Lower leg skin (tissue), 4 donors: Measurements from ENCODE around the gene SERPINA1. TPM values are rescaled to one million over a fixed set of nuclear protein-coding genes. Genes with fewer than 3 reads are reported as not detected.

Experiments
- DNase-seq, 2 donors: peaks; one replicate each; pipeline ENCODE4 v3.0.0-alpha.2; 2019; ENCODE audit warnings: low spot score in 2 of 2
- H3K4me3 ChIP-seq: fragments of 200-600 bp; sonication (generic); 2 replicates; pipeline ENCODE4 v1.5.1; 2017; ENCODE audit warnings: mild to moderate bottlenecking, low read depth; ENCODE audit not compliant: poor library complexity, severe bottlenecking
- POLR2A ChIP-seq, 2 donors: fragments of 450-650 bp; IDR thresholded peaks; one replicate each; pipeline ENCODE4 v1.6.1; 2016 to 2017; ENCODE audit warnings: antibody characterized with exemption in 2 of 2, mild to moderate bottlenecking in 1 of 2, moderate library complexity in 1 of 2
- WGBS, 2 donors: methylation state at CpG; one replicate each; pipeline ENCODE4 v1.1.5; 2018; 5-methylcytosine and 5-hydroxymethylcytosine counted together
- intact Hi-C: fragments of 100-400 bp; cut with DNase I; formaldehyde crosslinking; loops from one replicate; pipeline ENCODE4 v1.15.0; 2023; ENCODE audit warnings: low total_unique reads
- total RNA-seq, 4 donors: library from RNA; depleted of rRNA; stranded (reverse); fragments of >200 nt; gene quantifications; one replicate each; pipeline ENCODE4 v1.1.0, GENCODE V29; 2016
- TF ChIP-seq, protein P1 (sequence below), 3 donors: fragments of 450-650 bp; IDR thresholded peaks; one replicate each; pipeline ENCODE4 v1.5.1; 2016; ENCODE audit warnings: antibody characterized with exemption in 3 of 3, mild to moderate bottlenecking in 3 of 3, moderate library complexity in 2 of 3

The SERPINA1 gene
- total RNA-seq, 4 donors from 2014 or later: 0.93 to 6.2 (median 3.9) TPM; not detected in 1

DNA sequence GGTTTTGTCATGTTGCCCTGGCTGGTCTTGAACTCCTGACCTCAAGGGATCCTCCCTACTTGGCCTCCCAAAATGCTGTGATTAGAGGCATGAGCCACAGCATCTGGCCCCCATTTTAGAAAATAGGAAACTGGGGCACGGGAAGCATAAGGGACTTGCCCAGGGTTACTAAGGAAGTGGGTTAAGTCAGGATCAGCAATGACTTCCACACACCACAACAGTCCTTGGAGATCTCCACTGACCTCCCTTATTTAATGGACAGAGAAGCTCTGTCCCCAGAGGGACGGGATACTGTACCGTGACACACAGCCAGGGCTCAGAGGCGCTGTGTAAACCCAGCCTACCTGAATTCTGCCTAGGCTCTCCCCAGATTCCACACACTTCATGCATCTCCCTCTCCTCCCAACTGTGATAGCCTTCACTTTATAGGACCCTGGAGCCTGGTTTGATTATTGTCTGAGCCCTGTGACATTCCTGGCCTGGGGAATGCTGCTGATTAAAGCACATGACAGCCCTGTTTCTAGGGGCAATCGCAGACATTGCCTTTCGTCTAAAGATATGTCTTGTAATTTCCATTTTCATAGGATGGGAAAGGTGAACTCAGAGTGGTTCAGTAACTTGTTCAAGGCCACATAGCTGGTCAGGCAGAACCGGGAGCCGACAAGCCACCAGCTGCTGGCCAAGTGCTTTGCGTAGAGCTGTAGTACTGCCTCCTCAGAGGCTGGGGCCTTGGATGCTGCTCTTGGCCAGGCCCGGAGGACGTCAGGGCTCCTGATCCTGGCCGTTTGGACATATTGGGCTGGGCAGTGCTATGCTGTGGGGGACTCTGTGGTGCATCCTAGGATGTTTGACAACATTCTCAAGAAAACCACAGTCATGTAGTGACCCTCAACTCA, 20.8 kb downstream of the SERPINA1 start:
- intact Hi-C loops: no loop called here
- 84 to 85% methylated on average over 12 of the region's 12 CpGs for WGBS, 2 donors
- no peak overlapping the region for H3K4me3 ChIP-seq
- DNase-seq: no peak
- TF ChIP-seq POLR2A (IDR thresholded peaks at IDR 0.05): no peak
- TF ChIP-seq, protein P1, sequence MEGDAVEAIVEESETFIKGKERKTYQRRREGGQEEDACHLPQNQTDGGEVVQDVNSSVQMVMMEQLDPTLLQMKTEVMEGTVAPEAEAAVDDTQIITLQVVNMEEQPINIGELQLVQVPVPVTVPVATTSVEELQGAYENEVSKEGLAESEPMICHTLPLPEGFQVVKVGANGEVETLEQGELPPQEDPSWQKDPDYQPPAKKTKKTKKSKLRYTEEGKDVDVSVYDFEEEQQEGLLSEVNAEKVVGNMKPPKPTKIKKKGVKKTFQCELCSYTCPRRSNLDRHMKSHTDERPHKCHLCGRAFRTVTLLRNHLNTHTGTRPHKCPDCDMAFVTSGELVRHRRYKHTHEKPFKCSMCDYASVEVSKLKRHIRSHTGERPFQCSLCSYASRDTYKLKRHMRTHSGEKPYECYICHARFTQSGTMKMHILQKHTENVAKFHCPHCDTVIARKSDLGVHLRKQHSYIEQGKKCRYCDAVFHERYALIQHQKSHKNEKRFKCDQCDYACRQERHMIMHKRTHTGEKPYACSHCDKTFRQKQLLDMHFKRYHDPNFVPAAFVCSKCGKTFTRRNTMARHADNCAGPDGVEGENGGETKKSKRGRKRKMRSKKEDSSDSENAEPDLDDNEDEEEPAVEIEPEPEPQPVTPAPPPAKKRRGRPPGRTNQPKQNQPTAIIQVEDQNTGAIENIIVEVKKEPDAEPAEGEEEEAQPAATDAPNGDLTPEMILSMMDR (IDR thresholded peaks at IDR 0.05): no peak

DNA sequence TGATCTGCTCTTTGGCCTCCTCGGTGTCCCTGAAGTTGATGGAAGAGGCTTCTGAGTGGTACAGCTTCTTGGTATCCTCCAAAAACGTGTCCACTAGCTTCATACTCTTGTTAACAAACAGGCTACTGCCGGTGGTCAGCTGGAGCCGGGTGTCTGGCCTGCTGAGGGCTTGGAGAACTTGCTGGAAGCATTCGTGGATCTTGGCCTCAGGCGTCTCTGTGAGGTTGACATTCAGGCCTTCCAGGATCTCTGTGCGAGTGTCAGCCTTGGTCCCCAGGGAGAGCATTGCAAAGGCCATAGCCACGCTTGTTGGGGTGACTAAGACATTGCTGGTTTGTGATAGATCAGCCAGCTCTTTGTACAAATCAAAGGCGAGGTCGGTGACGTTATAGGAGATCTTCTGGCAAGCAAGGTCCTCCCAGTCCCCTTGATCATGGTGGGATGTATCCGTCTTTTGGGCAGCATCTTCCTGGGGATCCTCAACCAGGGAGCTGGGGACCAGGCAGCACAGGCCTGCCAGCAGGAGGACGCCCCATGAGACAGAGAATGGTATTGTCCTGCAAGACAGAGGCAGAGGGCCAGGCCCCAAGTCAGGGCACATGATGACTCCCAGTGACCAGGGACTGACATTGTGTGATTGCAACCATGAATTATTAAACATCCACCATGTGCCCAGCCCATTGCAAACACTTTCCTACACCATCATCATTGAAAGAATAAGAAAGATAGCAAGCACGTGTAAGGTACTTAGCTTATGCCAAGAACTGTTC, 22.1 kb downstream of the SERPINA1 start, which contains the start of gene SERPINA2:
TSS of gene SERPINA2 (minus strand) at position 553 of the 770 bp plus-strand sequence.
- intact Hi-C loops: no loop called here
- TF ChIP-seq POLR2A (IDR thresholded peaks at IDR 0.05): no peak
- TF ChIP-seq, protein P1 (IDR thresholded peaks at IDR 0.05): no peak
- H3K4me3 ChIP-seq: no peak within 1 kb of the TSS
- 80 to 87% methylated on average over 14 of the region's 14 CpGs for WGBS, 2 donors
- peak in 1 of 2 donors; percentile 46 for DNase-seq

DNA sequence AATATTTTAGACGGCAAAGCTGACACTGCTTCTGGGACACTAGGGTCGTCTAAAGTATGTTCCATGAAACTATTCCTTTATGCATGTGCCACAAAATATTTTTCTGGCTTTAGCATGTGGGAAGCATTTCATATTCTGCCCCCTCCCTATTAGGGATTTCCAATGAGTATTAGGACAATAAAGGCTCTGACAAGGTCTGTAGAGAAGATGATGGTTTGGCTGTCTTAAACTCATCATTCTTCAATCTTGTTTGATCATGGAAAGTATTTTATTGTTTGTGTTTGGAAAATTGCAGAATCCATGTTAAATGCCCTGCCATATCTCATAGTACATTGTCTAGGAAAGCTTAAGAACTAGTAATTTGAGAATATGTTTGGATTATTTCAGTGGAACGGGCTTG, 22.8 kb downstream of the SERPINA1 start:
- no peak for TF ChIP-seq POLR2A (IDR thresholded peaks at IDR 0.05)
- TF ChIP-seq, protein P1 (IDR thresholded peaks at IDR 0.05): no peak
- intact Hi-C loops: no loop called here
- 88 to 94% methylated on average over 3 of the region's 3 CpGs for WGBS, 2 donors
- no peak overlapping the region for H3K4me3 ChIP-seq
- no peak for DNase-seq

DNA sequence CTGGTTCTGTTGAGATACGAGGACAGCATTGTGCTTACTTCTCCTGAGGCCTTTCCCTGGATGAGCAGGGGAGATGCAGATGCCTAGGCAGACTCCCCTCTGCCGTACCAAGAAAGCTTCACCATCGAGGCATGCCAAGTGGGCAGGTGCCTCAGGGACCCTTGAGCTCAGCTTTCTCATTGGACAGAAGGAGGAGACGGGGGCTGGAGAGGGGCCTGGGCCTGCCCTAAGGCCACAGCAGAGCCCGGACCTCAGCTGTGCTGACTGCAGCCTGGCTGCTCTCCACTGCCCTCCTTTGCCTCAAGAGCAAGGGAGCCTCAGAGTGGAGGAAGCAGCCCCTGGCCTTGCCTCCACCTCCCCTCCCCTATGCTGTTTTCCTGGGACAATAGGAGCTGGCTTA, 23.4 kb downstream of the SERPINA1 start:
- TF ChIP-seq, protein P1 (IDR thresholded peaks at IDR 0.05): no peak
- TF ChIP-seq POLR2A (IDR thresholded peaks at IDR 0.05): no peak

DNA sequence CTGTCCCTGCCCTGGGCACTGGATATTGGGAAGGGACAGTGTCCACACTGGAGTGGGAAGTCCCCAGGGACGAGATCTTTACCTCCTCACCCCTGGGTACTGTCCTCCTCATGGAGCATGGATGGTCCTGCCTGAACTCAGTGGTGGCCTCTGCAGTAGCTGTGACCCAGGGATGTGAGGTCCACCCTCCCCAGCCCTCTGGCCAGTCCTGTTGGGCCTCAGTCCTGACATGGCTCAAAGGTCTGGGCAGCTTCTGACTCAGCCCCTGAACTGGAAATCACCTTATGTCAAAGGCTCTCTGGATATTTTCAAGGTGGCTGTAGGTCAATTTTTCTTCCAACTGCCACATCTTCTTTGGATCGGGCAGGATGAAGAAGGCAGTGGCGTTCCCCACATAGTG, 24.4 kb downstream of the SERPINA1 start:
- H3K4me3 ChIP-seq: no peak overlapping the region
- intact Hi-C loops: no loop called here
- no peak for TF ChIP-seq POLR2A (IDR thresholded peaks at IDR 0.05)
- TF ChIP-seq, protein P1 (IDR thresholded peaks at IDR 0.05): no peak
- 91 to 94% methylated on average over 3 of the region's 3 CpGs for WGBS, 2 donors
- DNase-seq: peak in 1 of 2 donors; percentile 46

More for the DNA sequence above, 23.4 kb downstream of the SERPINA1 start:
- whole genome bisulfite sequencing, 2 donors: 74 to 79% methylated on average over 5 of the region's 5 CpGs
- DNase-seq: peak in 1 of 2 donors; percentile 54
- intact Hi-C loops: no loop called here
- no peak overlapping the region for H3K4me3 ChIP-seq
